ENCODE data around the gene SLC6A19. TPM values are rescaled to one million over a fixed set of nuclear protein-coding genes. Genes with fewer than 3 reads are reported as not detected.

The SLC6A19 gene
- polyA plus RNA-seq, 4 donors, result 0.78 to 70.8 (median 42.4) TPM

GRCh38 chr5:1177826-1178528 lies 23.4 kb upstream of the SLC6A19 start:
- DNase-seq (ENCODE audit: low read depth in 4 of 4, low spot score in 3 of 4), result no peak

- DNase-seq (ENCODE audit: low read depth in 4 of 4, low spot score in 3 of 4), result no peak
These were observed 22.6 kb upstream of the SLC6A19 start for GRCh38 chr5:1178529-1179382.

GRCh38 chr5:1179383-1179715 lies 22.0 kb upstream of the SLC6A19 start:
- no peak for DNase-seq (ENCODE audit: low read depth in 4 of 4, low spot score in 3 of 4)

GRCh38 chr5:1180096-1180495 lies 21.3 kb upstream of the SLC6A19 start:
- DNase-seq (ENCODE audit: low read depth in 4 of 4, low spot score in 3 of 4), result no peak

GRCh38 chr5:1180841-1181271 lies 20.5 kb upstream of the SLC6A19 start:
- DNase-seq (ENCODE audit: low read depth in 4 of 4, low spot score in 3 of 4), result no peak

GRCh38 chr5:1181451-1182359 lies 19.7 kb upstream of the SLC6A19 start:
- DNase-seq (ENCODE audit: low read depth in 4 of 4, low spot score in 3 of 4), result no peak

GRCh38 chr5:1182360-1182632 lies 19.1 kb upstream of the SLC6A19 start:
- DNase-seq (ENCODE audit: low read depth in 4 of 4, low spot score in 3 of 4), result no peak

- no peak for DNase-seq (ENCODE audit: low read depth in 4 of 4, low spot score in 3 of 4)
These were observed 18.6 kb upstream of the SLC6A19 start for GRCh38 chr5:1182633-1183423.

GRCh38 chr5:1183424-1184162 lies 17.8 kb upstream of the SLC6A19 start:
- DNase-seq (ENCODE audit: low read depth in 4 of 4, low spot score in 3 of 4), result no peak

GRCh38 chr5:1184163-1184470 lies 17.3 kb upstream of the SLC6A19 start:
- no peak for DNase-seq (ENCODE audit: low read depth in 4 of 4, low spot score in 3 of 4)

GRCh38 chr5:1184481-1184880 lies 16.9 kb upstream of the SLC6A19 start:
- no peak for DNase-seq (ENCODE audit: low read depth in 4 of 4, low spot score in 3 of 4)

- no peak for DNase-seq (ENCODE audit: low read depth in 4 of 4, low spot score in 3 of 4)
These were observed 16.3 kb upstream of the SLC6A19 start for GRCh38 chr5:1185038-1185627.

- DNase-seq (ENCODE audit: low read depth in 4 of 4, low spot score in 3 of 4), result no peak
These were observed 15.6 kb upstream of the SLC6A19 start for GRCh38 chr5:1185629-1186350.

- DNase-seq (ENCODE audit: low read depth in 4 of 4, low spot score in 3 of 4), result no peak
These were observed 14.8 kb upstream of the SLC6A19 start for GRCh38 chr5:1186351-1187233.

GRCh38 chr5:1187234-1187949 lies 14.0 kb upstream of the SLC6A19 start:
- no peak for DNase-seq (ENCODE audit: low read depth in 4 of 4, low spot score in 3 of 4)

- DNase-seq (ENCODE audit: low read depth in 4 of 4, low spot score in 3 of 4), result no peak
These were observed 13.5 kb upstream of the SLC6A19 start for GRCh38 chr5:1187950-1188334.

GRCh38 chr5:1188464-1188863 lies 12.9 kb upstream of the SLC6A19 start:
- DNase-seq (ENCODE audit: low read depth in 4 of 4, low spot score in 3 of 4), result no peak
